ENCODE data around the gene KAT8. TPM values are rescaled to one million over a fixed set of nuclear protein-coding genes. Genes with fewer than 3 reads are reported as not detected.

Gene KAT8
- total and polyA plus RNA-seq, 9 donors: 45.9 to 65.2 (median 53.2) TPM

GRCh38 chr16:31083081-31083480 is 34.4 kb upstream of the KAT8 start:
- Histone ChIP-seq H3K4me3 (ENCODE audit: low read length) (no peak overlapping the region), H3K4me1 (ENCODE audit: control insufficient read depth, insufficient read depth, low read length) (peaks cover 64% of the 10 kb centered on the region), H3K36me3 (ENCODE audit: control insufficient read depth, insufficient read depth, low read length) (peaks cover 76% of the 10 kb centered on the region), H3K27me3 (ENCODE audit: control insufficient read depth, insufficient read depth, low read length) (no peaks in the 10 kb centered on the region), H3K9me3 (replicated peaks; ENCODE audit: control insufficient read depth, low read depth, low read length) (no peaks in the 10 kb centered on the region), H3K27ac (ENCODE audit: low read length) (peak overlapping the region; percentile 6)
- peak; percentile 17 for DNase-seq
- no CpG with 5 or more reads among the region's 9 CpGs for WGBS (ENCODE audit: insufficient coverage)

- H3K4me3 ChIP-seq (ENCODE audit: low read length): no peak overlapping the region
- 88% methylated on average over 4 of the region's 5 CpGs for WGBS (ENCODE audit: insufficient coverage)
- no peaks in the 10 kb centered on the region for H3K9me3 ChIP-seq (replicated peaks; ENCODE audit: control insufficient read depth, low read depth, low read length)
- H3K4me1 ChIP-seq (ENCODE audit: control insufficient read depth, insufficient read depth, low read length): peaks cover 69% of the 10 kb centered on the region
- no peak for DNase-seq
- H3K27me3 ChIP-seq (ENCODE audit: control insufficient read depth, insufficient read depth, low read length): no peaks in the 10 kb centered on the region
- H3K36me3 ChIP-seq (ENCODE audit: control insufficient read depth, insufficient read depth, low read length): peaks cover 76% of the 10 kb centered on the region
- H3K27ac ChIP-seq (ENCODE audit: low read length): no peak overlapping the region
Observed at GRCh38 chr16:31083556-31083955, 33.9 kb upstream of the KAT8 start.

GRCh38 chr16:31083981-31084380 is 33.5 kb upstream of the KAT8 start:
- peaks cover 76% of the 10 kb centered on the region for H3K36me3 ChIP-seq (ENCODE audit: control insufficient read depth, insufficient read depth, low read length)
- H3K27me3 ChIP-seq (ENCODE audit: control insufficient read depth, insufficient read depth, low read length): no peaks in the 10 kb centered on the region
- peak overlapping the region; percentile 34 for H3K4me3 ChIP-seq (ENCODE audit: low read length)
- H3K27ac ChIP-seq (ENCODE audit: low read length): peak overlapping the region; percentile 82
- WGBS (ENCODE audit: insufficient coverage): 89% methylated on average over 9 of the region's 13 CpGs
- DNase-seq: no peak
- peaks cover 73% of the 10 kb centered on the region for H3K4me1 ChIP-seq (ENCODE audit: control insufficient read depth, insufficient read depth, low read length)
- no peaks in the 10 kb centered on the region for H3K9me3 ChIP-seq (replicated peaks; ENCODE audit: control insufficient read depth, low read depth, low read length)

GRCh38 chr16:31084584-31085302 is 32.7 kb upstream of the KAT8 start:
- H3K36me3 ChIP-seq (ENCODE audit: control insufficient read depth, insufficient read depth, low read length): peaks cover 73% of the 10 kb centered on the region
- H3K27me3 ChIP-seq (ENCODE audit: control insufficient read depth, insufficient read depth, low read length): no peaks in the 10 kb centered on the region
- no peaks in the 10 kb centered on the region for H3K9me3 ChIP-seq (replicated peaks; ENCODE audit: control insufficient read depth, low read depth, low read length)
- H3K27ac ChIP-seq (ENCODE audit: low read length): peak overlapping the region; percentile 95
- peak overlapping the region; percentile 44 for H3K4me3 ChIP-seq (ENCODE audit: low read length)
- H3K4me1 ChIP-seq (ENCODE audit: control insufficient read depth, insufficient read depth, low read length): peaks cover 77% of the 10 kb centered on the region
- 83% methylated on average over 12 of the region's 16 CpGs for WGBS (ENCODE audit: insufficient coverage)
- peak; percentile 64 for DNase-seq

GRCh38 chr16:31085411-31085810 is 32.1 kb upstream of the KAT8 start:
- Histone ChIP-seq H3K27ac (ENCODE audit: low read length) (peak overlapping the region; percentile 95), H3K4me1 (ENCODE audit: control insufficient read depth, insufficient read depth, low read length) (peaks cover 77% of the 10 kb centered on the region), H3K4me3 (ENCODE audit: low read length) (peak overlapping the region; percentile 44), H3K9me3 (replicated peaks; ENCODE audit: control insufficient read depth, low read depth, low read length) (no peaks in the 10 kb centered on the region), H3K36me3 (ENCODE audit: control insufficient read depth, insufficient read depth, low read length) (peaks cover 71% of the 10 kb centered on the region), H3K27me3 (ENCODE audit: control insufficient read depth, insufficient read depth, low read length) (no peaks in the 10 kb centered on the region)
- DNase-seq: no peak
- 65% methylated on average over 8 of the region's 8 CpGs for WGBS (ENCODE audit: insufficient coverage)

GRCh38 chr16:31085873-31086628 is 31.4 kb upstream of the KAT8 start:
- H3K36me3 ChIP-seq (ENCODE audit: control insufficient read depth, insufficient read depth, low read length): peaks cover 71% of the 10 kb centered on the region
- no peaks in the 10 kb centered on the region for H3K9me3 ChIP-seq (replicated peaks; ENCODE audit: control insufficient read depth, low read depth, low read length)
- peak; percentile 89 for DNase-seq
- peak overlapping the region; percentile 95 for H3K27ac ChIP-seq (ENCODE audit: low read length)
- 73% methylated on average over 18 of the region's 18 CpGs for WGBS (ENCODE audit: insufficient coverage)
- H3K4me1 ChIP-seq (ENCODE audit: control insufficient read depth, insufficient read depth, low read length): peaks cover 77% of the 10 kb centered on the region
- no peaks in the 10 kb centered on the region for H3K27me3 ChIP-seq (ENCODE audit: control insufficient read depth, insufficient read depth, low read length)
- H3K4me3 ChIP-seq (ENCODE audit: low read length): peak overlapping the region; percentile 44

GRCh38 chr16:31086629-31086906 is 30.9 kb upstream of the KAT8 start:
- peaks cover 70% of the 10 kb centered on the region for H3K36me3 ChIP-seq (ENCODE audit: control insufficient read depth, insufficient read depth, low read length)

GRCh38 chr16:31087481-31087880 is 30.0 kb upstream of the KAT8 start:
- no peaks in the 10 kb centered on the region for H3K9me3 ChIP-seq (replicated peaks; ENCODE audit: control insufficient read depth, low read depth, low read length)
- H3K27me3 ChIP-seq (ENCODE audit: control insufficient read depth, insufficient read depth, low read length): no peaks in the 10 kb centered on the region
- peaks cover 64% of the 10 kb centered on the region for H3K36me3 ChIP-seq (ENCODE audit: control insufficient read depth, insufficient read depth, low read length)
- no peak overlapping the region for H3K4me3 ChIP-seq (ENCODE audit: low read length)
- no peak for DNase-seq
- H3K27ac ChIP-seq (ENCODE audit: low read length): peak overlapping the region; percentile 95
- WGBS (ENCODE audit: insufficient coverage): 76% methylated on average over 4 of the region's 8 CpGs
- H3K4me1 ChIP-seq (ENCODE audit: control insufficient read depth, insufficient read depth, low read length): peaks cover 68% of the 10 kb centered on the region

More at GRCh38 chr16:31086629-31086906, 30.9 kb upstream of the KAT8 start:
- peak overlapping the region; percentile 95 for H3K27ac ChIP-seq (ENCODE audit: low read length)
- H3K4me3 ChIP-seq (ENCODE audit: low read length): peak overlapping the region; percentile 26
- DNase-seq: no peak
- WGBS (ENCODE audit: insufficient coverage): 68% methylated on average over 6 of the region's 6 CpGs
- no peaks in the 10 kb centered on the region for H3K9me3 ChIP-seq (replicated peaks; ENCODE audit: control insufficient read depth, low read depth, low read length)
- H3K4me1 ChIP-seq (ENCODE audit: control insufficient read depth, insufficient read depth, low read length): peaks cover 76% of the 10 kb centered on the region
- no peaks in the 10 kb centered on the region for H3K27me3 ChIP-seq (ENCODE audit: control insufficient read depth, insufficient read depth, low read length)

GRCh38 chr16:31087971-31088370 is 29.5 kb upstream of the KAT8 start:
- peaks cover 67% of the 10 kb centered on the region for H3K4me1 ChIP-seq (ENCODE audit: control insufficient read depth, insufficient read depth, low read length)
- no peak overlapping the region for H3K4me3 ChIP-seq (ENCODE audit: low read length)
- H3K9me3 ChIP-seq (replicated peaks; ENCODE audit: control insufficient read depth, low read depth, low read length): no peaks in the 10 kb centered on the region
- peak overlapping the region; percentile 67 for H3K27ac ChIP-seq (ENCODE audit: low read length)
- 60% methylated on average over 1 of the region's 5 CpGs for WGBS (ENCODE audit: insufficient coverage)
- peaks cover 60% of the 10 kb centered on the region for H3K36me3 ChIP-seq (ENCODE audit: control insufficient read depth, insufficient read depth, low read length)
- no peak for DNase-seq
- H3K27me3 ChIP-seq (ENCODE audit: control insufficient read depth, insufficient read depth, low read length): no peaks in the 10 kb centered on the region

GRCh38 chr16:31088459-31089183 is 28.8 kb upstream of the KAT8 start, which contains the start of gene PRSS53:
PRSS53 (minus strand) TSS chr16:31088943; CDS start chr16:31088809, 134 bp downstream.
- Histone ChIP-seq H3K36me3 (ENCODE audit: control insufficient read depth, insufficient read depth, low read length) (peaks cover 54% of the 10 kb centered on the region), H3K4me3 (ENCODE audit: low read length) (no peak within 1 kb of the TSS), H3K9me3 (replicated peaks; ENCODE audit: control insufficient read depth, low read depth, low read length) (no peaks in the 10 kb centered on the region), H3K4me1 (ENCODE audit: control insufficient read depth, insufficient read depth, low read length) (peaks cover 67% of the 10 kb centered on the region), H3K27me3 (ENCODE audit: control insufficient read depth, insufficient read depth, low read length) (no peaks in the 10 kb centered on the region), H3K27ac (ENCODE audit: low read length) (peak within 1 kb of the TSS; percentile 67)
- 75% methylated on average over 11 of the region's 15 CpGs for WGBS (ENCODE audit: insufficient coverage)
- DNase-seq: no peak
